Activated CD8-positive, alpha-beta T cell treated with anti-CD3 and anti-CD28 coated beads for 36 hours (primary cell): ENCODE data around the gene CEP128. TPM values are rescaled to one million over a fixed set of nuclear protein-coding genes. Genes with fewer than 3 reads are reported as not detected.

Experiments used
- ATAC-seq: fragments of 200-7000 bp; cut with Tn5 transposase; one replicate; pipeline ENCODE4 v1.10.0; 2021; ENCODE audit warnings: mild to moderate bottlenecking, moderate library complexity
- CTCF ChIA-PET: fragments of 350-600 bp; sonication (Branson Sonifier 250); formaldehyde crosslinking; loops from one replicate; lab custom pipeline; 2021; ENCODE audit warnings: antibody characterized with exemption; lab: Charles Lee
- POLR2A ChIA-PET: fragments of 350-600 bp; sonication (Branson Sonifier 250); formaldehyde crosslinking; loops from one replicate; lab custom pipeline; 2021; ENCODE audit warnings: antibody characterized with exemption; lab: Charles Lee
- DNase-seq: peaks from one replicate; pipeline ENCODE4 v3.0.0-alpha.2; 2020
- H3K27ac Mint-ChIP-seq: one replicate; pipeline ENCODE4 v1.8.0; 2021; ENCODE audit warnings: mild to moderate bottlenecking, mixed read lengths
- H3K27me3 Mint-ChIP-seq: one replicate; pipeline ENCODE4 v1.8.0; 2021; ENCODE audit warnings: mixed read lengths
- H3K36me3 Mint-ChIP-seq: one replicate; pipeline ENCODE4 v1.8.0; 2021; ENCODE audit warnings: low read depth, mixed read lengths
- H3K4me1 Mint-ChIP-seq: one replicate; pipeline ENCODE4 v1.8.0; 2021; ENCODE audit warnings: low read depth, mixed read lengths
- H3K4me3 Mint-ChIP-seq: one replicate; pipeline ENCODE4 v1.8.0; 2021; ENCODE audit warnings: mild to moderate bottlenecking, moderate library complexity, mixed read lengths
- H3K9me3 Mint-ChIP-seq: one replicate; pipeline ENCODE4 v1.8.0; 2021; ENCODE audit warnings: mixed read lengths
- CTCF ChIP-seq: fragments of 200-600 bp; IDR thresholded peaks from one replicate; pipeline ENCODE4 v1.8.0; 2022; ENCODE audit warnings: antibody characterized with exemption, mild to moderate bottlenecking
- intact Hi-C: fragments of 100-400 bp; cut with micrococcal nuclease; formaldehyde crosslinking; loops from one replicate; pipeline ENCODE4 v1.10.0; 2022
- total RNA-seq, 2 experiments: library from RNA; stranded (reverse); gene quantifications; one replicate each; pipeline ENCODE4 v1.2.3, GENCODE V29; 2021

The CEP128 gene
- total RNA-seq, 2 experiments from 2014 or later: 21.6 to 22.5 TPM

DNA sequence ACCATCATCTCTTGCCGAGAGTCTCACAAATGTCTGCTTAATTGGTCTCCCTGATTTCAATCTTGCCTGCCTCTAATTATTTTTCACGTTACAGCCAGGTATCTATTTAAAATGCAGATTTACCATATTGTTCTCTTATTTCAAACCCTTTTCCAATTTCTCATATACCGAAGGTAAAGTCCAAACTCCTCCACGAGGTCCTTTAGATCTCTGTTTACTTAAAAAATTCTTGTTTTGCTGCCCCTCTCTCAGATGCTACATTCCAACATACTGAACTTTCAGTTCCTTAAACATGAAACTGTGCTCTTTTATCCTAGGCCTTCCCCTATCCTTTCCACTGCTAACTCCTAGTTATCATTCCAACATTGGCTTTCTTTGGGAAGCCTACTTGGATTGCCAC, 363.9 kb downstream of the CEP128 start:
- CTCF ChIA-PET: no interaction called here
- intact Hi-C loops: no loop called here
- no peak for TF ChIP-seq CTCF
- Mint-ChIP-seq H3K4me1 (no peaks in the 10 kb centered on the region), H3K36me3 (peaks cover 3% of the 10 kb centered on the region), H3K27me3 (no peaks in the 10 kb centered on the region), H3K4me3 (no peak overlapping the region), H3K27ac (no peak overlapping the region), H3K9me3 (no peaks in the 10 kb centered on the region)
- POLR2A ChIA-PET: no interaction called here
- ATAC-seq: no peak
- no peak for DNase-seq

DNA sequence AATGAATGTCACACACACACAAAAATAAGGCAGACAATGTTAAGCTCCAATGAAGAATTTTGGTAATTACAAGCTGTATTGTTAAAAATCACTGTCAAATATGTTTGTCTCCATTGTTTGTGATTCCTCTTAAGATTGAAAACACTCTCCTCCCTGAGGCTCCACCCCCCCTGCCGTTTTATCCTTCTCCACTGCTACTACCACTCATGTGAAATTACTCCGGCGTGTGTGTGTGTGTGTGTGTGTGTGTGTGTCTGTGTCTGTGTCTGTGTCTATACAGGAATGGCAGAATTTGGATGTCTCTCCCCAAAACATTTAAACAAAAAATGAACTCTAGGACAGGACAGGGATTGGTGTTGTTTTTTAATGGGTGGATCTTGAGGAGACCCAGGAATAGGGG, 365.1 kb downstream of the CEP128 start:
- H3K4me1 Mint-ChIP-seq: no peaks in the 10 kb centered on the region

GRCh38 chr14:80575763-80576162, 365.8 kb downstream of the CEP128 start:
- Mint-ChIP-seq H3K27me3 (no peaks in the 10 kb centered on the region), H3K27ac (no peak overlapping the region), H3K4me3 (no peak overlapping the region), H3K4me1 (no peaks in the 10 kb centered on the region), H3K36me3 (peaks cover 3% of the 10 kb centered on the region), H3K9me3 (no peaks in the 10 kb centered on the region)
- ChIA-PET POLR2A (no interaction called here), CTCF (no interaction called here)
- no peak for TF ChIP-seq CTCF
- intact Hi-C loops: no loop called here
- ATAC-seq (no peak), DNase-seq (no peak)

More for the DNA sequence above, 365.1 kb downstream of the CEP128 start:
- no peak overlapping the region for H3K27ac Mint-ChIP-seq
- DNase-seq: no peak
- no peak for ATAC-seq
- no peaks in the 10 kb centered on the region for H3K9me3 Mint-ChIP-seq
- H3K4me3 Mint-ChIP-seq: no peak overlapping the region
- no peaks in the 10 kb centered on the region for H3K27me3 Mint-ChIP-seq
- POLR2A ChIA-PET: no interaction called here
- intact Hi-C loops: no loop called here
- no peak for TF ChIP-seq CTCF
- CTCF ChIA-PET: no interaction called here
- peaks cover 3% of the 10 kb centered on the region for H3K36me3 Mint-ChIP-seq

GRCh38 chr14:80572666-80573065, 368.9 kb downstream of the CEP128 start:
- CTCF ChIA-PET: interaction anchor here (1.7 kb wide), 1 partner anchor 9 kb away, joined by 4 read pairs; no protein-coding TSS in a partner anchor
- TF ChIP-seq CTCF: no peak
- POLR2A ChIA-PET: no interaction called here
- DNase-seq (no peak), ATAC-seq (no peak)
- intact Hi-C loops: no loop called here
- no peak overlapping the region for H3K4me3 Mint-ChIP-seq
- H3K27me3 Mint-ChIP-seq: no peaks in the 10 kb centered on the region
- no peaks in the 10 kb centered on the region for H3K4me1 Mint-ChIP-seq
- H3K9me3 Mint-ChIP-seq: no peaks in the 10 kb centered on the region
- H3K36me3 Mint-ChIP-seq: peaks cover 1% of the 10 kb centered on the region
- no peak overlapping the region for H3K27ac Mint-ChIP-seq

- no peak for TF ChIP-seq CTCF
- no peak overlapping the region for H3K27ac Mint-ChIP-seq
- H3K9me3 Mint-ChIP-seq: no peaks in the 10 kb centered on the region
- no peak for DNase-seq
- POLR2A ChIA-PET: no interaction called here
- CTCF ChIA-PET: no interaction called here
- intact Hi-C loops: no loop called here
- no peaks in the 10 kb centered on the region for H3K4me1 Mint-ChIP-seq
- no peak overlapping the region for H3K4me3 Mint-ChIP-seq
- ATAC-seq: no peak
- H3K27me3 Mint-ChIP-seq: no peaks in the 10 kb centered on the region
- peaks cover 1% of the 10 kb centered on the region for H3K36me3 Mint-ChIP-seq
Measured at GRCh38 chr14:80570930-80571298, 370.6 kb downstream of the CEP128 start.
